Stomach (tissue), 4 donors: ENCODE results near the gene ROBO1.

Experiments used
- CTCF ChIP-seq, 7 experiments: fragments of 450-650 bp in 4 of 7; fragments of 200-600 bp in 3 of 7; sonication (generic) in 3 of 7; IDR thresholded peaks; one replicate each; pipeline ENCODE4 v1.5.1; 2016 to 2019; ENCODE audit warnings: antibody characterized with exemption in 7 of 7, control low read depth in 2 of 7, mild to moderate bottlenecking in 1 of 7
- POLR2AphosphoS5 ChIP-seq, 3 donors: sonication (generic); formaldehyde crosslinking; IDR thresholded peaks; one replicate each; pipeline ENCODE4 v1.6.1; 2016; ENCODE audit warnings: antibody characterized with exemption in 3 of 3

GRCh38 chr3:78792212-78792611 lies 975.6 kb downstream of the ROBO1 start:
- TF ChIP-seq CTCF (IDR thresholded peaks at IDR 0.05) (no peak), POLR2AphosphoS5 (IDR thresholded peaks at IDR 0.05) (no peak)
